ENCODE data around the gene SLC37A4. TPM values are rescaled to one million over a fixed set of nuclear protein-coding genes. Genes with fewer than 3 reads are reported as not detected.
"Not testable (repeated sequence)": the region's sequence is repeated elsewhere in the genome, so short reads cannot be mapped to it uniquely, and the experiment has no call there.

The SLC37A4 gene
- total and polyA plus RNA-seq, 2 experiments from 2014 or later = 7.9 to 13.7 TPM

DNA sequence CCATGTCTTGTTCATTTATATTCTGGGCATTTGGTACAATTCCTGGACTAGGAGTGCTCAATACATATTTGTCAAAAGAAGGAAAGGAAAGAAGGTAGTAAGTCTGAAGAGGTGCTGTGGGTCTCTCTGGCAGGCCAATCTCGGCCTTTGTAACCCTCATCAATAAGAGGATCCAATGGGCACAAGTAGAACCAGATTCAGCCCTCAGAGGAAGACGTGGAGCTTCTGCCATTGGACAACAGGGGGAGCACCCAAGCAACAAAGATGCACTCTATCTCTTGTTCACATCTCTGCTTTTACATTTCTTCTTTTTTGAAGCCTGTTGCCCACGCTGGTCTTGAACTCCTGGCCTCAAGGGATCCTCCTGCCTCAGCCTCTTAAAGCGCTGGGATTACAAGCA lies 34.7 kb upstream of the SLC37A4 start:
- peak; percentile 65 for DNase-seq
- no peak overlapping the region for H3K4me2 ChIP-seq (ENCODE audit: unreplicated experiment)
- H3K36me3 ChIP-seq (ENCODE audit: low read depth) = no peaks in the 10 kb centered on the region
- TF ChIP-seq EZH2phosphoT487 (IDR thresholded peaks at IDR 0.05; ENCODE audit: insufficient read depth, low read depth) (no peak), EZH2 (IDR thresholded peaks at IDR 0.05; ENCODE audit: insufficient read depth, poor library complexity, severe bottlenecking) (no peak)
- H2AFZ ChIP-seq = no peak overlapping the region
- H3K4me1 ChIP-seq (ENCODE audit: insufficient read depth) = peaks cover 14% of the 10 kb centered on the region
- H3K27me3 ChIP-seq (replicated peaks; ENCODE audit: insufficient read depth) = no peaks in the 10 kb centered on the region
- H3K9ac ChIP-seq = 0 out of 2 replicates have a peak overlapping the region, but pooled peaks have one; percentile 5
- H3K79me2 ChIP-seq (ENCODE audit: insufficient read depth) = peaks cover 77% of the 10 kb centered on the region
- 40 to 47% methylated on average over 4 of the region's 4 CpGs for WGBS, 2 experiments (ENCODE audit: low coverage in 1 of 2, low lambda C conversion rate in 2 of 2, missing lambda C conversion rate in 2 of 2)
- H3K9me3 ChIP-seq (ENCODE audit: low read depth) = no peaks in the 10 kb centered on the region
- in situ Hi-C loops (cut with MboI) = no loop called here
- no peaks in the 10 kb centered on the region for H3K9me2 ChIP-seq (ENCODE audit: insufficient read depth)
- H3K4me3 ChIP-seq = no peak overlapping the region
- H3F3A ChIP-seq (ENCODE audit: insufficient read depth) = peaks cover 15% of the 10 kb centered on the region
- H4K20me1 ChIP-seq (ENCODE audit: insufficient read depth) = no peaks in the 10 kb centered on the region
- no peak overlapping the region for H3K27ac ChIP-seq

DNA sequence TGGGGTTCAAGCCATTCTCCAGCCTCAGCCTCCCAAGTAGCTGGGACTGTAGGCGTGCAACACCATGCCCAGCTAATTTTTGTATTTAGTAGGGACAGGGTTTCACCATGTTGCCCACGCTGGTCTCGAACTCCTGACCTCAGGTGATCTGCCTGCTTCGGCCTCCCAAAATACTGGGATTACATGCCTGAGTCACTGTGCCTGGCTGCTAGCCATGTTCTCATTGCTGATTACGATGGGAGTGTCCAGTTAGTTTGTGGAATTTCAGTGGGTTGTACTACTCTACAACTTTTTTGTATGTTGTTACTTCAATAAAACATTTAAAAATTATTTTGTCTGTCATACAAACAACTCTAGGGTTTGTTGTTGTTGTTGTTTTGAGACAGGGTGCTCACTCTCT lies 32.1 kb upstream of the SLC37A4 start:
- Histone ChIP-seq H3K36me3 (ENCODE audit: low read depth) (no peaks in the 10 kb centered on the region), H3K79me2 (ENCODE audit: insufficient read depth) (peaks cover 57% of the 10 kb centered on the region), H3K4me1 (ENCODE audit: insufficient read depth) (peaks cover 20% of the 10 kb centered on the region), H2AFZ (no peak overlapping the region), H3K9ac (no peak overlapping the region), H4K20me1 (ENCODE audit: insufficient read depth) (no peaks in the 10 kb centered on the region), H3K4me2 (ENCODE audit: unreplicated experiment) (no peak overlapping the region), H3K9me3 (ENCODE audit: low read depth) (no peaks in the 10 kb centered on the region), H3K27me3 (replicated peaks; ENCODE audit: insufficient read depth) (no peaks in the 10 kb centered on the region), H3K9me2 (ENCODE audit: insufficient read depth) (no peaks in the 10 kb centered on the region), H3K27ac (peak overlapping the region; percentile 35; the same call in 1 of the 2 replicates), H3K4me3 (no peak overlapping the region), H3F3A (ENCODE audit: insufficient read depth) (peaks cover 20% of the 10 kb centered on the region)
- DNase-seq = peak; percentile 73
- no peak for TF ChIP-seq EZH2phosphoT487 (IDR thresholded peaks at IDR 0.05; ENCODE audit: insufficient read depth, low read depth)
- TF ChIP-seq EZH2 (IDR thresholded peaks at IDR 0.05; ENCODE audit: insufficient read depth, poor library complexity, severe bottlenecking) = no peak
- WGBS, 2 experiments (ENCODE audit: low coverage in 1 of 2, low lambda C conversion rate in 2 of 2, missing lambda C conversion rate in 2 of 2) = 51 to 53% methylated on average over 5 of the region's 5 CpGs
- in situ Hi-C loops (cut with MboI) = no loop called here

DNA sequence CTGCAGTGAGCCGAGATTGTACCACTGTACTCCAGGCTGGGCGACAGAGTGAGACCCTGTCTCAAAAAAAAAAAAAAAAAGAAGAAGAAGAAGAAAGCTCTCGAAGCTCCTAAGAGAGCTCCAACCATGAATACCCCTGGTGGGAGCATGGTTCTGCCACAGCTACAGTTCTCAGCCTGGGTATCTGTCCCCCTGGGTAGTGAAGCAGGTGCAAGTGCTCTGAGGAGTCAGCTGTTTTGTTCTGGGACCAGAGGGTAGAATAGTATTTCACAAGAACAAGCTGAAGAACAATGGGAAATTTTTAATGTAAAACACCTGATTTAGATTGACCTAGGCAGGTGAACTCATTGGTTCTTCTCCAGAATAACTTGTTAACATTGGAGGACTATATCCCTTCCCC lies 30.6 kb upstream of the SLC37A4 start:
- no peak for DNase-seq
- H3K27me3 ChIP-seq (replicated peaks; ENCODE audit: insufficient read depth) = no peaks in the 10 kb centered on the region
- 82 to 93% methylated on average over 2 to 3 of the region's 3 CpGs for WGBS, 2 experiments (ENCODE audit: low coverage in 1 of 2, low lambda C conversion rate in 2 of 2, missing lambda C conversion rate in 2 of 2)
- no peak overlapping the region for H2AFZ ChIP-seq
- no peaks in the 10 kb centered on the region for H3K9me2 ChIP-seq (ENCODE audit: insufficient read depth)
- H3K9ac ChIP-seq = no peak overlapping the region
- no peaks in the 10 kb centered on the region for H3K9me3 ChIP-seq (ENCODE audit: low read depth)
- no peaks in the 10 kb centered on the region for H4K20me1 ChIP-seq (ENCODE audit: insufficient read depth)
- TF ChIP-seq EZH2 (IDR thresholded peaks at IDR 0.05; ENCODE audit: insufficient read depth, poor library complexity, severe bottlenecking) = no peak
- H3K4me3 ChIP-seq = no peak overlapping the region
- no peaks in the 10 kb centered on the region for H3K36me3 ChIP-seq (ENCODE audit: low read depth)
- H3K27ac ChIP-seq = no peak overlapping the region
- in situ Hi-C loops (cut with MboI) = no loop called here
- H3K4me1 ChIP-seq (ENCODE audit: insufficient read depth) = peaks cover 14% of the 10 kb centered on the region
- no peak overlapping the region for H3K4me2 ChIP-seq (ENCODE audit: unreplicated experiment)
- H3K79me2 ChIP-seq (ENCODE audit: insufficient read depth) = peaks cover 55% of the 10 kb centered on the region
- H3F3A ChIP-seq (ENCODE audit: insufficient read depth) = peaks cover 15% of the 10 kb centered on the region

DNA sequence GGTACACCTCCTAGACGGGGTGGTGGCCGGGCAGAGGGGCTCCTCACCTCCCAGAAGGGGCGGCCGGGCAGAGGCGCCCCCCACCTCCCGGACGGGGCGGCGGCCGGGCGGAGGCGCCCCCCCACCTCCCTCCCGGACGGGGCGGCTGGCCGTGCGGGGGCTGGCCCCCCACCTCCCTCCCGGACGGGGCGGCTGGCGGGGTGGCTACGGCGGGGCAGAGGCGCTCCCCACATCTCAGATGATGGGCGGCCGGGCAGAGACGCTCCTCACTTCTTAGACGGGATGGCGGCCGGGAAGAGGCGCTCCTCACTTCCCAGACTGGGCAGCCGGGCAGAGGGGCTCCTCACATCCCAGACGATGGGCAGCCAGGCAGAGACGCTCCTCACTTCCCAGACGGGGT lies 28.5 kb upstream of the SLC37A4 start:
- in situ Hi-C loops (cut with MboI) = not testable (repeated sequence)

More for the DNA sequence above, 28.5 kb upstream of the SLC37A4 start:
- H3K9me3 ChIP-seq (ENCODE audit: low read depth); DNase-seq; H3K9me2 ChIP-seq (ENCODE audit: insufficient read depth); H3K4me3 ChIP-seq; H3K9ac ChIP-seq; H3K36me3 ChIP-seq (ENCODE audit: low read depth); H4K20me1 ChIP-seq (ENCODE audit: insufficient read depth); H3K27me3 ChIP-seq (replicated peaks; ENCODE audit: insufficient read depth); H2AFZ ChIP-seq; H3K4me2 ChIP-seq (ENCODE audit: unreplicated experiment); H3K27ac ChIP-seq: not testable (repeated sequence)
- WGBS, 2 experiments (ENCODE audit: low coverage in 1 of 2, low lambda C conversion rate in 2 of 2, missing lambda C conversion rate in 2 of 2) = 86% methylated on average over 22 of the region's 35 CpGs; no CpG with 5 or more reads in 1 of the 2 experiments
- Histone ChIP-seq H3K79me2 (ENCODE audit: insufficient read depth) (peaks cover 57% of the 10 kb centered on the region), H3K4me1 (ENCODE audit: insufficient read depth) (peaks cover 20% of the 10 kb centered on the region; the same call in 1 of the 2 replicates), H3F3A (ENCODE audit: insufficient read depth) (peaks cover 10% of the 10 kb centered on the region; the same call in 1 of the 2 replicates)

All from GM23248 (cell line).